Endothelial cell of umbilical vein (primary cell): ENCODE results near the gene SLC25A18. TPM values are rescaled to one million over a fixed set of nuclear protein-coding genes. Genes with fewer than 3 reads are reported as not detected.

Experiments
- BruUV-seq: library from RNA; stranded (reverse); fragments of 400-500 nt; replicated peaks from 2 replicates; lab custom pipeline; 2021; lab: Mats Ljungman, UMichigan
- CTCF ChIA-PET: fragments of 300-600, 350-600 bp; sonication (Branson Sonifier 250); formaldehyde crosslinking; loops from one replicate; lab custom pipeline; 2021; ENCODE audit warnings: antibody characterized with exemption, inconsistent platforms; lab: Charles Lee
- POLR2A ChIA-PET: fragments of 300-600, 350-600 bp; sonication (Branson Sonifier 250); formaldehyde crosslinking; loops from one replicate; lab custom pipeline; 2021; ENCODE audit warnings: antibody characterized with exemption, inconsistent platforms; lab: Charles Lee
- DNase-seq: peaks from one replicate; pipeline ENCODE4 v3.0.0-alpha.2; 2011; ENCODE audit warnings: low read depth, low spot score
- FAIRE-seq: peaks from 2 replicates; lab custom pipeline; 2011; peaks lifted over from hg19 to GRCh38; lab: Jason Lieb, UNC
- H2AFZ ChIP-seq: 2 replicates; pipeline ENCODE4 v1.6.0; 2012; ENCODE audit warnings: low read depth, low read length, control low read depth, inconsistent platforms
- H3K27ac ChIP-seq: 2 replicates; pipeline ENCODE4 v1.5.1; 2011; ENCODE audit warnings: low read depth, mild to moderate bottlenecking, control low read depth, low read length, moderate library complexity; ENCODE audit not compliant: insufficient read depth
- H3K27me3 ChIP-seq, 2 experiments: 2 replicates each; pipeline versions ENCODE4 v1.6.0 to v1.6.1; 2011; ENCODE audit warnings: low read length in 2 of 2, mixed read lengths in 1 of 2; ENCODE audit not compliant: control insufficient read depth in 2 of 2, insufficient read depth in 2 of 2
- H3K36me3 ChIP-seq, 2 experiments: 2 replicates in 1 of 2; 3 replicates in 1 of 2; pipeline ENCODE4 v1.5.1; 2011; ENCODE audit warnings: low read length in 2 of 2, mild to moderate bottlenecking in 1 of 2, moderate library complexity in 1 of 2; ENCODE audit not compliant: control insufficient read depth in 2 of 2, insufficient read depth in 2 of 2; ENCODE audit errors: extremely low read depth in 1 of 2
- H3K4me1 ChIP-seq: 3 replicates; pipeline ENCODE4 v1.5.1; 2011; ENCODE audit warnings: mild to moderate bottlenecking, low read length; ENCODE audit not compliant: control insufficient read depth, insufficient read depth; ENCODE audit errors: extremely low read depth
- H3K4me2 ChIP-seq: 2 replicates; pipeline ENCODE4 v1.6.1; 2011; ENCODE audit warnings: low read length, control low read depth, mixed read lengths; ENCODE audit not compliant: insufficient read depth
- H3K4me3 ChIP-seq, 3 experiments: fragments of 200-600 bp in 1 of 3; sonication (generic), shearing (Covaris generic) in 1 of 3; replicated peaks in 1 of 3; 2 replicates each; pipeline ENCODE4 v1.5.1; 2011 to 2016; ENCODE audit warnings: control low read depth in 3 of 3, low read length in 3 of 3, mild to moderate bottlenecking in 2 of 3, inconsistent platforms in 1 of 3, low read depth in 1 of 3, moderate library complexity in 1 of 3; ENCODE audit not compliant: insufficient read depth in 1 of 3
- H3K79me2 ChIP-seq: 2 replicates; pipeline ENCODE4 v1.6.0; 2012; ENCODE audit warnings: low read length, inconsistent platforms; ENCODE audit not compliant: control insufficient read depth, insufficient read depth
- H3K9ac ChIP-seq: replicated peaks from 2 replicates; pipeline ENCODE3; 2011; ENCODE audit warnings: low read length, control low read depth; ENCODE audit not compliant: insufficient read depth; ENCODE audit errors: extremely low read depth
- H3K9me1 ChIP-seq: replicated peaks from 3 replicates; pipeline ENCODE4 v1.6.0; 2011; ENCODE audit warnings: mild to moderate bottlenecking, low read length; ENCODE audit not compliant: control insufficient read depth, insufficient read depth; ENCODE audit errors: extremely low read depth
- H3K9me3 ChIP-seq: replicated peaks from 2 replicates; pipeline ENCODE4 v1.5.1; 2012; ENCODE audit warnings: low read length, inconsistent platforms; ENCODE audit not compliant: control insufficient read depth, insufficient read depth
- H4K20me1 ChIP-seq: replicated peaks from 2 replicates; pipeline ENCODE3; 2011; ENCODE audit warnings: mild to moderate bottlenecking, low read length; ENCODE audit not compliant: control insufficient read depth, insufficient read depth; ENCODE audit errors: extremely low read depth
- EZH2 ChIP-seq: IDR thresholded peaks from 2 replicates; pipeline ENCODE4 v1.6.1; 2012; ENCODE audit warnings: borderline replicate concordance, low read depth, mild to moderate bottlenecking, moderate library complexity, low read length, inconsistent platforms; ENCODE audit not compliant: severe bottlenecking
- FOS ChIP-seq: IDR thresholded peaks from 2 replicates; pipeline ENCODE4 v1.6.1; 2011; ENCODE audit warnings: mild to moderate bottlenecking, low read length, moderate library complexity, borderline replicate concordance; ENCODE audit not compliant: insufficient read depth
- GATA2 ChIP-seq: IDR thresholded peaks from 2 replicates; pipeline ENCODE4 v1.7.0; 2011; ENCODE audit warnings: low read depth, mild to moderate bottlenecking, moderate library complexity, mixed read lengths, low read length; ENCODE audit not compliant: insufficient read length, insufficient read depth
- JUN ChIP-seq: IDR thresholded peaks from 2 replicates; pipeline ENCODE4 v1.6.1; 2011; ENCODE audit warnings: borderline replicate concordance, low read depth; ENCODE audit not compliant: insufficient read length, insufficient read depth
- MAX ChIP-seq: IDR thresholded peaks from 2 replicates; pipeline ENCODE4 v1.6.1; 2011; ENCODE audit not compliant: insufficient read depth, insufficient read length
- MYC ChIP-seq: IDR thresholded peaks from one replicate; pipeline ENCODE4 v1.6.1; 2011; ENCODE audit warnings: mild to moderate bottlenecking, low read depth, low read length
- POLR2A ChIP-seq: IDR thresholded peaks from 2 replicates; pipeline ENCODE4 v1.6.1; 2012; ENCODE audit warnings: low read depth, mild to moderate bottlenecking, control low read depth, low read length
- POLR2AphosphoS5 ChIP-seq: IDR thresholded peaks from 2 replicates; pipeline ENCODE4 v1.6.1; 2012; ENCODE audit warnings: low read depth, mild to moderate bottlenecking, control low read depth, low read length, moderate library complexity; ENCODE audit not compliant: insufficient read depth
- dilution Hi-C: fragments of 300-500 bp; cut with MboI; formaldehyde crosslinking; loops from one replicate; pipeline ENCODE4 v1.15.0; 2019; ENCODE audit warnings: low sequenced_read_pairs; ENCODE audit not compliant: extremely low pct_ligation_motif_present
- intact Hi-C: fragments of 100-400 bp; cut with micrococcal nuclease; formaldehyde crosslinking; loops from one replicate; pipeline ENCODE4 v1.10.0; 2022
- polyA plus RNA-seq, 4 experiments: library from polyadenylated mRNA; depleted of rRNA in 3 of 4; stranded (reverse) in 3 of 4; unstranded in 1 of 4; fragments of >200 nt; gene quantifications; 2 replicates each; pipeline versions ENCODE4 v1.2.1 to v1.2.3, GENCODE V29; 2011 to 2012; ENCODE audit warnings: missing spikeins in 1 of 4
- total RNA-seq: library from RNA; stranded (reverse); gene quantifications from 2 replicates; pipeline ENCODE4 v1.2.3, GENCODE V29; 2021
- TF ChIP-seq, protein P1 (sequence below), 2 donors: IDR thresholded peaks; 1 replicate in 1 of 2; 2 replicates in 1 of 2; pipeline ENCODE4 v1.5.1; 2011; ENCODE audit warnings: low read length in 2 of 2, mild to moderate bottlenecking in 2 of 2, moderate library complexity in 2 of 2, control low read depth in 1 of 2, inconsistent platforms in 1 of 2, low read depth in 1 of 2; ENCODE audit not compliant: insufficient read depth in 1 of 2; ENCODE audit errors: extremely low read depth in 1 of 2

The SLC25A18 gene
- total and polyA plus RNA-seq, 2 donors (not counting 3 experiments of a cell fraction or from before 2014, with no cell fraction given), result not detected

DNA sequence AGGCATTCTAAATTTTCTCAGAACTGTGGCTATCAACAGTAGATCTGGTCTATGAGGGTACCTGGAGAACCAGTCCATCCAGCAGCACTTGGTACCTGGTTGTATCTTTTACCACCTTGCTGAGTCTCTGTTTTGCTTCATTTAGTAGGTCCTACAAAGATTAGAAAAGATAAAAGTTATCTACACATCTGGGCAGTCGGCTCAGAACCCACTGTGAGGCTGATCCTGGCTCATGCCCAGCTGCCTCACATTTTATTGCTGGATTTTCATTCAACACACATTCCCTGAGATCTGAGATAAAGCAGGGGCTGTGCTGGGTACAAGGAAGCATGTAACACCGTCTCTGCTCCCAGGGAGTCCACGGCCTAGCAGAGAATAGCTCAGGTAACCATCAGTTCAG, 37.7 kb downstream of the SLC25A18 start:
- peaks cover 2% of the 10 kb centered on the region for H3K79me2 ChIP-seq
- H3K4me3 ChIP-seq, result no peak overlapping the region
- intact Hi-C loops, result no loop called here
- peaks cover 14 to 22% of the 10 kb centered on the region in 2 experiments for H3K36me3 ChIP-seq
- H3K4me1 ChIP-seq, result no peaks in the 10 kb centered on the region
- peak; percentile 38 for FAIRE-seq
- ChIA-PET CTCF (interaction anchor here (1.0 kb wide), 1 partner anchor 12 kb away, joined by 3 read pairs; no protein-coding TSS in a partner anchor), POLR2A (no interaction called here)
- no peak overlapping the region for H2AFZ ChIP-seq
- TF ChIP-seq POLR2A (no peak), JUN (no peak), FOS (no peak), MAX (no peak), GATA2 (no peak), MYC (no peak), POLR2AphosphoS5 (no peak), EZH2 (no peak)
- TF ChIP-seq, protein P1, sequence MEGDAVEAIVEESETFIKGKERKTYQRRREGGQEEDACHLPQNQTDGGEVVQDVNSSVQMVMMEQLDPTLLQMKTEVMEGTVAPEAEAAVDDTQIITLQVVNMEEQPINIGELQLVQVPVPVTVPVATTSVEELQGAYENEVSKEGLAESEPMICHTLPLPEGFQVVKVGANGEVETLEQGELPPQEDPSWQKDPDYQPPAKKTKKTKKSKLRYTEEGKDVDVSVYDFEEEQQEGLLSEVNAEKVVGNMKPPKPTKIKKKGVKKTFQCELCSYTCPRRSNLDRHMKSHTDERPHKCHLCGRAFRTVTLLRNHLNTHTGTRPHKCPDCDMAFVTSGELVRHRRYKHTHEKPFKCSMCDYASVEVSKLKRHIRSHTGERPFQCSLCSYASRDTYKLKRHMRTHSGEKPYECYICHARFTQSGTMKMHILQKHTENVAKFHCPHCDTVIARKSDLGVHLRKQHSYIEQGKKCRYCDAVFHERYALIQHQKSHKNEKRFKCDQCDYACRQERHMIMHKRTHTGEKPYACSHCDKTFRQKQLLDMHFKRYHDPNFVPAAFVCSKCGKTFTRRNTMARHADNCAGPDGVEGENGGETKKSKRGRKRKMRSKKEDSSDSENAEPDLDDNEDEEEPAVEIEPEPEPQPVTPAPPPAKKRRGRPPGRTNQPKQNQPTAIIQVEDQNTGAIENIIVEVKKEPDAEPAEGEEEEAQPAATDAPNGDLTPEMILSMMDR (IDR thresholded peaks at IDR 0.05; ENCODE audit: extremely low read depth in 1 of 2, insufficient read depth in 1 of 2, low read depth in 1 of 2, low read length in 2 of 2), result no peak
- no peak overlapping the region for H3K9ac ChIP-seq
- dilution Hi-C loops, result no loop called here
- no peak for DNase-seq
- no peak overlapping the region for H3K4me2 ChIP-seq
- BruUV-seq, result no TSS peak
- no peak overlapping the region for H3K27ac ChIP-seq
- no peaks in the 10 kb centered on the region for H3K9me3 ChIP-seq
- no peaks in the 10 kb centered on the region for H3K9me1 ChIP-seq
- H4K20me1 ChIP-seq, result no peaks in the 10 kb centered on the region
- no peaks in the 10 kb centered on the region for H3K27me3 ChIP-seq
